Keratinocyte (primary cell): ENCODE measurements around the gene LSM3. TPM values are rescaled to one million over a fixed set of nuclear protein-coding genes. Genes with fewer than 3 reads are reported as not detected.
A peak's percentile ranks its signal among the peaks of the same experiment; 100 is the strongest.

Source experiments
- DNase-seq: peaks from one replicate; pipeline ENCODE4 v3.0.0-alpha.2; 2011; ENCODE audit warnings: low read depth, missing footprints, low spot score
- FAIRE-seq: peaks from 2 replicates; lab custom pipeline; 2011; peaks lifted over from hg19 to GRCh38; lab: Jason Lieb, UNC
- H2AFZ ChIP-seq: 2 replicates; pipeline ENCODE4 v1.6.0; 2012; ENCODE audit warnings: low read length, control low read depth, inconsistent platforms; ENCODE audit not compliant: control insufficient read depth
- H3K27ac ChIP-seq: 2 replicates; pipeline ENCODE4 v1.5.1; 2011; ENCODE audit warnings: low read length; ENCODE audit not compliant: control insufficient read depth, insufficient read depth
- H3K27me3 ChIP-seq: 3 replicates; pipeline ENCODE4 v1.6.0; 2011; ENCODE audit warnings: low read length; ENCODE audit not compliant: control insufficient read depth, insufficient read depth; ENCODE audit errors: extremely low read depth
- H3K36me3 ChIP-seq, 2 experiments: 2 replicates in 1 of 2; 3 replicates in 1 of 2; pipeline ENCODE4 v1.5.1; 2011; ENCODE audit warnings: low read length in 2 of 2, mild to moderate bottlenecking in 1 of 2; ENCODE audit not compliant: control insufficient read depth in 2 of 2, insufficient read depth in 2 of 2; ENCODE audit errors: extremely low read depth in 1 of 2
- H3K4me1 ChIP-seq: 3 replicates; pipeline ENCODE4 v1.5.1; 2011; ENCODE audit warnings: low read length; ENCODE audit not compliant: control insufficient read depth, insufficient read depth; ENCODE audit errors: extremely low read depth
- H3K4me2 ChIP-seq: 3 replicates; pipeline ENCODE4 v1.6.0; 2011; ENCODE audit warnings: low read depth, low read length; ENCODE audit not compliant: control insufficient read depth, insufficient read depth; ENCODE audit errors: extremely low read depth
- H3K4me3 ChIP-seq, 3 experiments: fragments of 200-600 bp in 1 of 3; sonication (generic) in 1 of 3; 2 replicates in 2 of 3; 3 replicates in 1 of 3; pipeline ENCODE4 v1.5.1; 2011 to 2016; ENCODE audit warnings: low read length in 3 of 3, mild to moderate bottlenecking in 3 of 3, control low read depth in 2 of 3, inconsistent platforms in 1 of 3, low read depth in 1 of 3, mixed read lengths in 1 of 3, mixed run types in 1 of 3, moderate library complexity in 1 of 3; ENCODE audit not compliant: control insufficient read depth in 2 of 3, insufficient read depth in 2 of 3; ENCODE audit errors: extremely low read depth in 1 of 3
- H3K79me2 ChIP-seq: 2 replicates; pipeline ENCODE4 v1.6.0; 2012; ENCODE audit warnings: low read length; ENCODE audit not compliant: control insufficient read depth, insufficient read depth
- H3K9ac ChIP-seq: 3 replicates; pipeline ENCODE4 v1.6.0; 2011; ENCODE audit warnings: low read length; ENCODE audit not compliant: control insufficient read depth, insufficient read depth; ENCODE audit errors: extremely low read depth
- H3K9me1 ChIP-seq: 3 replicates; pipeline ENCODE4 v1.6.0; 2011; ENCODE audit warnings: low read length; ENCODE audit not compliant: control insufficient read depth, insufficient read depth; ENCODE audit errors: extremely low read depth
- H3K9me3 ChIP-seq: 2 replicates; pipeline ENCODE4 v1.5.1; 2012; ENCODE audit warnings: low read depth, low read length; ENCODE audit not compliant: control insufficient read depth
- H4K20me1 ChIP-seq: 3 replicates; pipeline ENCODE4 v1.6.0; 2011; ENCODE audit warnings: low read length; ENCODE audit not compliant: control insufficient read depth, insufficient read depth; ENCODE audit errors: extremely low read depth
- CTCF ChIP-seq, 3 experiments: IDR thresholded peaks in 1 of 3; conservative IDR thresholded peaks in 1 of 3; optimal IDR thresholded peaks in 1 of 3; 2 replicates in 2 of 3; 3 replicates in 1 of 3; pipeline versions ENCODE3 to v1.5.1; 2011; ENCODE audit warnings: low read length in 3 of 3, mild to moderate bottlenecking in 3 of 3, moderate library complexity in 2 of 3, control low read depth in 1 of 3, inconsistent platforms in 1 of 3; ENCODE audit not compliant: insufficient read depth in 2 of 3; ENCODE audit errors: extremely low read depth in 1 of 3
- EZH2 ChIP-seq: IDR thresholded peaks from one replicate; pipeline ENCODE4 v1.6.1; 2012; ENCODE audit warnings: inconsistent platforms, mild to moderate bottlenecking, low read length, moderate library complexity
- dilution Hi-C: fragments of 300-500 bp; cut with MboI; formaldehyde crosslinking; loops from one replicate; pipeline ENCODE4 v1.7.0; 2020; ENCODE audit warnings: low sequenced_read_pairs; ENCODE audit not compliant: extremely low pct_ligation_motif_present
- polyA plus RNA-seq, 5 experiments: library from polyadenylated mRNA; depleted of rRNA in 3 of 5; stranded (reverse) in 3 of 5; stranded (forward) in 1 of 5; unstranded in 1 of 5; fragments of >200 nt; gene quantifications; 1 replicate in 1 of 5; 2 replicates in 3 of 5; 3 replicates in 1 of 5; pipeline versions ENCODE4 v1.2.1 to v1.2.3, GENCODE V29; 2011 to 2012; ENCODE audit warnings: missing spikeins in 2 of 5, low read depth in 1 of 5, low replicate concordance in 1 of 5

The LSM3 gene
- polyA plus RNA-seq, 1 donor (not counting 4 experiments of a cell fraction or from before 2014, with no cell fraction given), result 26.1 TPM

GRCh38 chr3:14243782-14244181 lies 65.2 kb downstream of the LSM3 start:
- TF ChIP-seq EZH2, result no peak
- TF ChIP-seq CTCF (optimal IDR thresholded peaks at IDR 0.05 in 1 of 3, IDR thresholded peaks at IDR 0.05 in 1 of 3, conservative IDR thresholded peaks at IDR 0.05 in 1 of 3; ENCODE audit: extremely low read depth in 1 of 3, insufficient read depth in 2 of 3, low read length in 3 of 3), result no peak
- FAIRE-seq (no peak), DNase-seq (no peak)
- Histone ChIP-seq H3K4me3 (no peak overlapping the region), H3K9ac (no peak overlapping the region), H3K4me2 (peak overlapping the region; percentile 9), H3K9me1 (no peaks in the 10 kb centered on the region), H2AFZ (no peak overlapping the region), H3K9me3 (no peaks in the 10 kb centered on the region), H3K36me3 (no peaks in the 10 kb centered on the region), H3K79me2 (no peaks in the 10 kb centered on the region), H3K27me3 (peaks cover 1% of the 10 kb centered on the region), H3K4me1 (peaks cover 7% of the 10 kb centered on the region), H3K27ac (no peak overlapping the region), H4K20me1 (no peaks in the 10 kb centered on the region)
- dilution Hi-C loops, result no loop called here

- FAIRE-seq (no peak), DNase-seq (no peak)
- Histone ChIP-seq H3K9ac (no peak overlapping the region), H4K20me1 (no peaks in the 10 kb centered on the region), H3K9me3 (no peaks in the 10 kb centered on the region), H2AFZ (no peak overlapping the region), H3K9me1 (no peaks in the 10 kb centered on the region), H3K4me1 (peaks cover 7% of the 10 kb centered on the region), H3K27me3 (peaks cover 4% of the 10 kb centered on the region), H3K4me3 (no peak overlapping the region), H3K27ac (no peak overlapping the region), H3K79me2 (no peaks in the 10 kb centered on the region), H3K36me3 (no peaks in the 10 kb centered on the region), H3K4me2 (no peak overlapping the region)
- dilution Hi-C loops, result no loop called here
- no peak for TF ChIP-seq EZH2
- no peak for TF ChIP-seq CTCF (optimal IDR thresholded peaks at IDR 0.05 in 1 of 3, IDR thresholded peaks at IDR 0.05 in 1 of 3, conservative IDR thresholded peaks at IDR 0.05 in 1 of 3; ENCODE audit: extremely low read depth in 1 of 3, insufficient read depth in 2 of 3, low read length in 3 of 3)
Measured at GRCh38 chr3:14244521-14245247, 66.1 kb downstream of the LSM3 start.
